ENCODE measurements around the gene ACTA1.

The ACTA1 gene

DNA sequence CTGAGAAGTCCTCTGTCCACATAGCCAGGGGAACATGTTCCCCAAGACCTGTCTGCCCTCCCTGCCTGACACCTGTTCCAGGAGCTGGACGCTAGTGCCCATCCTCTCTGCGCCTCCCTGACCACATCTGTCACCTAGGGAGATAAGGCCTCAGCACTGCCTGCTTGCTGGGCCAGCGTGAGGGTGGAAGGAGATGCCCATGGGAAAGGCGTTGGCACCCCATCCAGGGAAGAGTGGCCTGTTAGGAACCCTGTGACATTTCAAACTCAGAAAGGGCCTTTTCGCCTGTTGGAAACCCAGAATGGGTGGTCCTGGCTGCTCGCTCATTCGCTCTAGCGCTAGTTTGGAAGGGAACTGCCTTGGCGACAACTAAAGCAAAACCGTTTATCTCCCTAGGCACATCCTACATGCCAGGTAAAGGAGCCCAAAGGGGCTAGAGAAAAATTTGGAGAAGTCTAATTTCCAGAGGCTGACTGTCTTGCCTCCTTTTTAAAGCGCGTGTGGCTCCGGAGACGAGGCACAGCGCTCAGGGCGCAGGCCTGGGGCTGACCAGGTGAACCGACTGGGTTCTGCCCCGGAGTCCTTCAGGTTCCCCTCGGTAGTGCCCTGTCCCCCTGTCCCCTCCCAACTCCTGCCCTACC, 410 bp downstream of the ACTA1 start:
- no peak for ATAC-seq
- no peak for TF ChIP-seq ZNF565 (CRISPR knock-in tag; conservative IDR thresholded peaks at IDR 0.05; ENCODE audit: low read depth)
- TF ChIP-seq, protein P1, sequence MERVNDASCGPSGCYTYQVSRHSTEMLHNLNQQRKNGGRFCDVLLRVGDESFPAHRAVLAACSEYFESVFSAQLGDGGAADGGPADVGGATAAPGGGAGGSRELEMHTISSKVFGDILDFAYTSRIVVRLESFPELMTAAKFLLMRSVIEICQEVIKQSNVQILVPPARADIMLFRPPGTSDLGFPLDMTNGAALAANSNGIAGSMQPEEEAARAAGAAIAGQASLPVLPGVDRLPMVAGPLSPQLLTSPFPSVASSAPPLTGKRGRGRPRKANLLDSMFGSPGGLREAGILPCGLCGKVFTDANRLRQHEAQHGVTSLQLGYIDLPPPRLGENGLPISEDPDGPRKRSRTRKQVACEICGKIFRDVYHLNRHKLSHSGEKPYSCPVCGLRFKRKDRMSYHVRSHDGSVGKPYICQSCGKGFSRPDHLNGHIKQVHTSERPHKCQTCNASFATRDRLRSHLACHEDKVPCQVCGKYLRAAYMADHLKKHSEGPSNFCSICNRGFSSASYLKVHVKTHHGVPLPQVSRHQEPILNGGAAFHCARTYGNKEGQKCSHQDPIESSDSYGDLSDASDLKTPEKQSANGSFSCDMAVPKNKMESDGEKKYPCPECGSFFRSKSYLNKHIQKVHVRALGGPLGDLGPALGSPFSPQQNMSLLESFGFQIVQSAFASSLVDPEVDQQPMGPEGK (CRISPR knock-in tag; IDR thresholded peaks at IDR 0.05; ENCODE audit: borderline replicate concordance) = no peak
- TF ChIP-seq GLIS3 (CRISPR knock-in tag; IDR thresholded peaks at IDR 0.05) = no peak
- TF ChIP-seq ZFP30 (CRISPR knock-in tag; IDR thresholded peaks at IDR 0.05) = no peak
- TF ChIP-seq TOX (CRISPR knock-in tag; IDR thresholded peaks at IDR 0.05; ENCODE audit: borderline replicate concordance) = no peak
- TF ChIP-seq ISL1 (CRISPR knock-in tag; IDR thresholded peaks at IDR 0.05) = no peak
- TF ChIP-seq, protein P2, sequence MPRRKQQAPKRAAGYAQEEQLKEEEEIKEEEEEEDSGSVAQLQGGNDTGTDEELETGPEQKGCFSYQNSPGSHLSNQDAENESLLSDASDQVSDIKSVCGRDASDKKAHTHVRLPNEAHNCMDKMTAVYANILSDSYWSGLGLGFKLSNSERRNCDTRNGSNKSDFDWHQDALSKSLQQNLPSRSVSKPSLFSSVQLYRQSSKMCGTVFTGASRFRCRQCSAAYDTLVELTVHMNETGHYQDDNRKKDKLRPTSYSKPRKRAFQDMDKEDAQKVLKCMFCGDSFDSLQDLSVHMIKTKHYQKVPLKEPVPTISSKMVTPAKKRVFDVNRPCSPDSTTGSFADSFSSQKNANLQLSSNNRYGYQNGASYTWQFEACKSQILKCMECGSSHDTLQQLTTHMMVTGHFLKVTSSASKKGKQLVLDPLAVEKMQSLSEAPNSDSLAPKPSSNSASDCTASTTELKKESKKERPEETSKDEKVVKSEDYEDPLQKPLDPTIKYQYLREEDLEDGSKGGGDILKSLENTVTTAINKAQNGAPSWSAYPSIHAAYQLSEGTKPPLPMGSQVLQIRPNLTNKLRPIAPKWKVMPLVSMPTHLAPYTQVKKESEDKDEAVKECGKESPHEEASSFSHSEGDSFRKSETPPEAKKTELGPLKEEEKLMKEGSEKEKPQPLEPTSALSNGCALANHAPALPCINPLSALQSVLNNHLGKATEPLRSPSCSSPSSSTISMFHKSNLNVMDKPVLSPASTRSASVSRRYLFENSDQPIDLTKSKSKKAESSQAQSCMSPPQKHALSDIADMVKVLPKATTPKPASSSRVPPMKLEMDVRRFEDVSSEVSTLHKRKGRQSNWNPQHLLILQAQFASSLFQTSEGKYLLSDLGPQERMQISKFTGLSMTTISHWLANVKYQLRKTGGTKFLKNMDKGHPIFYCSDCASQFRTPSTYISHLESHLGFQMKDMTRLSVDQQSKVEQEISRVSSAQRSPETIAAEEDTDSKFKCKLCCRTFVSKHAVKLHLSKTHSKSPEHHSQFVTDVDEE (CRISPR knock-in tag; IDR thresholded peaks at IDR 0.05) = no peak
- TF ChIP-seq, protein P3, sequence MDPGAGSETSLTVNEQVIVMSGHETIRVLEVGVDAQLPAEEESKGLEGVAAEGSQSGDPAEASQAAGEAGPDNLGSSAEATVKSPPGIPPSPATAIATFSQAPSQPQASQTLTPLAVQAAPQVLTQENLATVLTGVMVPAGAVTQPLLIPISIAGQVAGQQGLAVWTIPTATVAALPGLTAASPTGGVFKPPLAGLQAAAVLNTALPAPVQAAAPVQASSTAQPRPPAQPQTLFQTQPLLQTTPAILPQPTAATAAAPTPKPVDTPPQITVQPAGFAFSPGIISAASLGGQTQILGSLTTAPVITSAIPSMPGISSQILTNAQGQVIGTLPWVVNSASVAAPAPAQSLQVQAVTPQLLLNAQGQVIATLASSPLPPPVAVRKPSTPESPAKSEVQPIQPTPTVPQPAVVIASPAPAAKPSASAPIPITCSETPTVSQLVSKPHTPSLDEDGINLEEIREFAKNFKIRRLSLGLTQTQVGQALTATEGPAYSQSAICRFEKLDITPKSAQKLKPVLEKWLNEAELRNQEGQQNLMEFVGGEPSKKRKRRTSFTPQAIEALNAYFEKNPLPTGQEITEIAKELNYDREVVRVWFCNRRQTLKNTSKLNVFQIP (CRISPR knock-in tag; IDR thresholded peaks at IDR 0.05; ENCODE audit: borderline replicate concordance, low read depth) = no peak
- no peak for TF ChIP-seq ZFP3 (CRISPR knock-in tag; IDR thresholded peaks at IDR 0.05)
- TF ChIP-seq BACH2 (CRISPR knock-in tag; IDR thresholded peaks at IDR 0.05; ENCODE audit: borderline replicate concordance) = no peak
- TF ChIP-seq ZNF8 (CRISPR knock-in tag; IDR thresholded peaks at IDR 0.05) = no peak
- no peak for TF ChIP-seq OSR1 (CRISPR knock-in tag; IDR thresholded peaks at IDR 0.05)
- TF ChIP-seq CSDC2 (CRISPR knock-in tag; IDR thresholded peaks at IDR 0.05) = no peak
- TF ChIP-seq ARNTL (CRISPR knock-in tag; IDR thresholded peaks at IDR 0.05; ENCODE audit: borderline replicate concordance, low read depth) = no peak
- no peak for TF ChIP-seq TCF4 (CRISPR knock-in tag; IDR thresholded peaks at IDR 0.05; ENCODE audit: borderline replicate concordance)
- TF ChIP-seq PPARA (CRISPR knock-in tag; IDR thresholded peaks at IDR 0.05; ENCODE audit: borderline replicate concordance) = no peak

DNA sequence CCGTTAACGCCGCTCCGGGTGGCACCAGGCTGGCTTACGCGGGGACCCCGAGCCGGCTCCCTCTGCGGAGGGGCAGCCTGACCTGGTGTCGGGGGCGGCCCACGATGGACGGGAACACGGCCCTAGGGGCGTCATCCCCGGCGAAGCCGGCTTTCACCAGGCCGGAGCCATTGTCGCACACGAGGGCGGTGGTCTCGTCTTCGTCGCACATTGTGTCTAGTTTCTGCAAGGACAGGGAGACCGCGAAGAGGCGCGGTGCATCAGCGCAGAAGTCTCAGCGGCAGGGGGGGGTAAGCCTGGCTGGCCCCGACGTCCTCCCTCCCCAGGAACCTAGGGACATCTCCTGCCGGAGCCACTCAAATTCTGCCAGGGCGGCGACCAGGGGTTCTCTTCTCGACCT, 989 bp downstream of the ACTA1 start:
- TF ChIP-seq ZNF70 (CRISPR knock-in tag; IDR thresholded peaks at IDR 0.05) (no peak), ARNTL (CRISPR knock-in tag; IDR thresholded peaks at IDR 0.05; ENCODE audit: borderline replicate concordance, low read depth) (no peak), OSR1 (CRISPR knock-in tag; IDR thresholded peaks at IDR 0.05) (no peak)
- TF ChIP-seq, protein P1 (CRISPR knock-in tag; IDR thresholded peaks at IDR 0.05; ENCODE audit: borderline replicate concordance) = no peak
- no peak for ATAC-seq

DNA sequence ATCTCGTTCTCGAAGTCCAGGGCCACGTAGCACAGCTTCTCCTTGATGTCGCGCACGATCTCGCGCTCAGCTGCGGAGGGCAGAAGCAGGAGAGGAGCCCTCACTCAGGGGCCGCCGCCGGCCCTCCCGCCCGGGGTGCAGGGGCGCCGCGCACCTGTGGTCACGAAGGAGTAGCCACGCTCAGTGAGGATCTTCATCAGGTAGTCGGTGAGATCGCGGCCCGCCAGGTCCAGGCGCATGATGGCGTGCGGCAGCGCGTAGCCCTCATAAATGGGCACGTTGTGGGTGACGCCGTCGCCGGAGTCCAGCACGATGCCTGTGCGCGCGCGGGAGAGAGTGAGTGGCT, 1.8 kb downstream of the ACTA1 start:
- ATAC-seq = no peak
- no peak for TF ChIP-seq TOX (CRISPR knock-in tag; IDR thresholded peaks at IDR 0.05; ENCODE audit: borderline replicate concordance)
- TF ChIP-seq, protein P4, sequence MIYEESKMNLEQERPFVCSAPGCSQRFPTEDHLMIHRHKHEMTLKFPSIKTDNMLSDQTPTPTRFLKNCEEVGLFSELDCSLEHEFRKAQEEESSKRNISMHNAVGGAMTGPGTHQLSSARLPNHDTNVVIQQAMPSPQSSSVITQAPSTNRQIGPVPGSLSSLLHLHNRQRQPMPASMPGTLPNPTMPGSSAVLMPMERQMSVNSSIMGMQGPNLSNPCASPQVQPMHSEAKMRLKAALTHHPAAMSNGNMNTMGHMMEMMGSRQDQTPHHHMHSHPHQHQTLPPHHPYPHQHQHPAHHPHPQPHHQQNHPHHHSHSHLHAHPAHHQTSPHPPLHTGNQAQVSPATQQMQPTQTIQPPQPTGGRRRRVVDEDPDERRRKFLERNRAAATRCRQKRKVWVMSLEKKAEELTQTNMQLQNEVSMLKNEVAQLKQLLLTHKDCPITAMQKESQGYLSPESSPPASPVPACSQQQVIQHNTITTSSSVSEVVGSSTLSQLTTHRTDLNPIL (CRISPR knock-in tag; IDR thresholded peaks at IDR 0.05; ENCODE audit: low read depth) = no peak
- no peak for TF ChIP-seq ZFP30 (CRISPR knock-in tag; IDR thresholded peaks at IDR 0.05)
- TF ChIP-seq ARNTL (CRISPR knock-in tag; IDR thresholded peaks at IDR 0.05; ENCODE audit: borderline replicate concordance, low read depth) = no peak
- no peak for TF ChIP-seq ZNF70 (CRISPR knock-in tag; IDR thresholded peaks at IDR 0.05)
- TF ChIP-seq, protein P2 (CRISPR knock-in tag; IDR thresholded peaks at IDR 0.05) = no peak
- TF ChIP-seq GLIS3 (CRISPR knock-in tag; IDR thresholded peaks at IDR 0.05) = no peak
- no peak for TF ChIP-seq ESRRG (CRISPR knock-in tag; IDR thresholded peaks at IDR 0.05)
- TF ChIP-seq, protein P1 (CRISPR knock-in tag; IDR thresholded peaks at IDR 0.05; ENCODE audit: borderline replicate concordance) = no peak
- no peak for TF ChIP-seq RARB (CRISPR knock-in tag; IDR thresholded peaks at IDR 0.05)
- no peak for TF ChIP-seq OSR1 (CRISPR knock-in tag; IDR thresholded peaks at IDR 0.05)
- TF ChIP-seq SNAI2 (CRISPR knock-in tag; IDR thresholded peaks at IDR 0.05) = no peak
- TF ChIP-seq BACH2 (CRISPR knock-in tag; IDR thresholded peaks at IDR 0.05; ENCODE audit: borderline replicate concordance) = no peak
- no peak for TF ChIP-seq TCF4 (CRISPR knock-in tag; IDR thresholded peaks at IDR 0.05; ENCODE audit: borderline replicate concordance)
